Measurements from ENCODE around the gene DPEP3.

Gene DPEP3

GRCh38 chr16:67934306-67935100 lies 45.8 kb downstream of the DPEP3 start:
- DNase-seq (ENCODE audit: insufficient read length, low spot score) (no peak), FAIRE-seq (peak; percentile 52)

- no peak for DNase-seq (ENCODE audit: insufficient read length, low spot score)
Measured at GRCh38 chr16:67933805-67934204, 46.5 kb downstream of the DPEP3 start.

GRCh38 chr16:67932462-67932840 lies 47.8 kb downstream of the DPEP3 start:
- DNase-seq (ENCODE audit: insufficient read length, low spot score) (no peak), FAIRE-seq (no peak)

More at GRCh38 chr16:67933805-67934204, 46.5 kb downstream of the DPEP3 start:
- no peak for FAIRE-seq

GRCh38 chr16:67931712-67932461 lies 48.4 kb downstream of the DPEP3 start, which contains the start of gene CTRL:
Gene CTRL (minus strand): TSS chr16:67931862. CDS start chr16:67931852, 10 bp downstream.
- FAIRE-seq (no peak), DNase-seq (ENCODE audit: insufficient read length, low spot score) (no peak)

- no peak for DNase-seq (ENCODE audit: insufficient read length, low spot score)
- FAIRE-seq = no peak
Measured at GRCh38 chr16:67930678-67931211, 49.6 kb downstream of the DPEP3 start.

GRCh38 chr16:67930191-67930590 lies 50.1 kb downstream of the DPEP3 start:
- FAIRE-seq = no peak
- DNase-seq (ENCODE audit: insufficient read length, low spot score) = no peak

- DNase-seq (ENCODE audit: insufficient read length, low spot score) = peak; percentile 82
- FAIRE-seq = peak; percentile 98
Measured at GRCh38 chr16:67928561-67929364, 51.5 kb downstream of the DPEP3 start.

- FAIRE-seq (no peak), DNase-seq (ENCODE audit: insufficient read length, low spot score) (no peak)
Measured at GRCh38 chr16:67928147-67928546, 52.2 kb downstream of the DPEP3 start.

- no peak for FAIRE-seq
- no peak for DNase-seq (ENCODE audit: insufficient read length, low spot score)
Measured at GRCh38 chr16:67927131-67927941, 53.0 kb downstream of the DPEP3 start.

GRCh38 chr16:67926181-67926750 lies 54.0 kb downstream of the DPEP3 start:
- FAIRE-seq = no peak
- DNase-seq (ENCODE audit: insufficient read length, low spot score) = no peak

Measured in HTR-8/SVneo (cell line).